HepG2 (cell line): Measurements from ENCODE around the gene ABHD1. TPM values are rescaled to one million over a fixed set of nuclear protein-coding genes. Genes with fewer than 3 reads are reported as not detected.
A peak's percentile ranks its signal among the peaks of the same experiment; 100 is the strongest.

Source experiments
- AGO1 ChIP-seq: fragments of 200-400 bp; formaldehyde crosslinking; IDR thresholded peaks from 2 replicates; pipeline ENCODE4 v1.6.1; 2017; ENCODE audit warnings: mild to moderate bottlenecking, low read depth, low read length, moderate library complexity; ENCODE audit not compliant: poor library complexity, severe bottlenecking
- GABPB1 ChIP-seq: IDR thresholded peaks from 2 replicates; pipeline ENCODE4 v1.6.1; 2016; ENCODE audit warnings: mild to moderate bottlenecking, missing genetic modification reagents, moderate library complexity, missing compliant biosample characterization
- GMEB2 ChIP-seq: IDR thresholded peaks from 2 replicates; pipeline ENCODE4 v1.6.1; 2016; ENCODE audit warnings: missing biosample characterization, missing genetic modification reagents, low read depth
- HNF1B ChIP-seq: sonication (generic); formaldehyde crosslinking; IDR thresholded peaks from 2 replicates; pipeline ENCODE4 v1.5.1; 2020; ENCODE audit warnings: mild to moderate bottlenecking, moderate library complexity, missing genetic modification reagents
- IRF2 ChIP-seq: IDR thresholded peaks from 2 replicates; pipeline ENCODE4 v1.6.1; 2018; ENCODE audit warnings: missing genetic modification reagents, missing compliant biosample characterization
- KAT8 ChIP-seq: IDR thresholded peaks from 2 replicates; pipeline ENCODE4 v1.6.1; 2016; ENCODE audit warnings: missing genetic modification reagents, missing compliant biosample characterization
- MIER3 ChIP-seq: IDR thresholded peaks from 2 replicates; pipeline ENCODE4 v1.6.1; 2016; ENCODE audit warnings: missing compliant biosample characterization, borderline replicate concordance
- MTA1 ChIP-seq: sonication (generic); formaldehyde crosslinking; IDR thresholded peaks from 2 replicates; pipeline ENCODE4 v1.4.0; 2020; ENCODE audit warnings: missing genetic modification reagents, mild to moderate bottlenecking, borderline replicate concordance
- MXD4 ChIP-seq: IDR thresholded peaks from 2 replicates; pipeline ENCODE4 v1.6.1; 2016; ENCODE audit warnings: mild to moderate bottlenecking, missing biosample characterization, missing genetic modification reagents
- MXI1 ChIP-seq: IDR thresholded peaks from 3 replicates; pipeline ENCODE4 v1.6.1; 2012; ENCODE audit warnings: low read depth, low read length, inconsistent platforms, borderline replicate concordance
- NAIF1 ChIP-seq: sonication (generic); formaldehyde crosslinking; IDR thresholded peaks from 2 replicates; pipeline ENCODE4 v1.5.0; 2020; ENCODE audit warnings: mild to moderate bottlenecking, missing genetic modification reagents, borderline replicate concordance
- NFYC ChIP-seq: IDR thresholded peaks from 2 replicates; pipeline ENCODE4 v1.6.1; 2016; ENCODE audit warnings: missing genetic modification reagents, missing compliant biosample characterization
- NONO ChIP-seq, 2 experiments: fragments of 450-650 bp in 1 of 2; sonication (generic) in 1 of 2; formaldehyde crosslinking in 1 of 2; IDR thresholded peaks in 1 of 2; conservative IDR thresholded peaks in 1 of 2; 2 replicates each; pipeline versions ENCODE4 v1.6.1 to v1.8.0; 2017 to 2022; ENCODE audit warnings: mild to moderate bottlenecking in 1 of 2, missing genetic modification reagents in 1 of 2, moderate library complexity in 1 of 2
- NR2C2 ChIP-seq: sonication (generic); formaldehyde crosslinking; IDR thresholded peaks from 2 replicates; pipeline ENCODE4 v1.4.0; 2020; ENCODE audit warnings: missing genetic modification reagents, mild to moderate bottlenecking, moderate library complexity, borderline replicate concordance
- POLR2AphosphoS2 ChIP-seq: IDR thresholded peaks from 2 replicates; pipeline ENCODE4 v1.6.1; 2011; ENCODE audit warnings: low read depth, low read length, improper control_type of control experiment
- RAD21 ChIP-seq: fragments of 450-650 bp; formaldehyde crosslinking; IDR thresholded peaks from 2 replicates; pipeline ENCODE4 v1.5.0; 2020; ENCODE audit warnings: mild to moderate bottlenecking
- SOX13 ChIP-seq, 3 experiments: fragments of 450-650 bp in 1 of 3; sonication (generic) in 1 of 3; formaldehyde crosslinking in 1 of 3; IDR thresholded peaks in 2 of 3; conservative IDR thresholded peaks in 1 of 3; 2 replicates each; pipeline versions ENCODE4 v1.5.0 to v1.6.1; 2016 to 2020; ENCODE audit warnings: antibody characterized with exemption in 1 of 3, mild to moderate bottlenecking in 1 of 3, missing compliant biosample characterization in 1 of 3, missing genetic modification reagents in 1 of 3, moderate library complexity in 1 of 3
- ZNF550 ChIP-seq: sonication (generic); formaldehyde crosslinking; IDR thresholded peaks from 2 replicates; pipeline ENCODE4 v1.4.0; 2020; ENCODE audit warnings: mild to moderate bottlenecking, missing genetic modification reagents, borderline replicate concordance
- ZNF790 ChIP-seq: sonication (generic); formaldehyde crosslinking; IDR thresholded peaks from 2 replicates; pipeline ENCODE4 v1.8.0; 2022; ENCODE audit warnings: missing genetic modification reagents, mild to moderate bottlenecking, borderline replicate concordance
- ZSCAN25 ChIP-seq: sonication (generic); formaldehyde crosslinking; IDR thresholded peaks from 2 replicates; pipeline ENCODE4 v1.8.0; 2022; ENCODE audit warnings: mild to moderate bottlenecking, missing genetic modification reagents
- polyA plus RNA-seq, 8 experiments: library from polyadenylated mRNA; depleted of rRNA in 3 of 8; stranded (reverse) in 7 of 8; unstranded in 1 of 8; fragments of >200 nt; fragmentation: Illumina TruSeq in 4 of 8; extraction: Trizol in 4 of 8; gene quantifications; 2 replicates each; pipeline versions ENCODE4 v1.2.1 to v1.2.3, GENCODE V29; 2011 to 2016; ENCODE audit warnings: low read depth in 4 of 8, missing spikeins in 1 of 8, mixed read lengths in 1 of 8; ENCODE audit not compliant: insufficient read depth in 1 of 8
- total RNA-seq, 5 experiments: library from RNA; depleted of rRNA; stranded (reverse); fragments of >200 nt; fragmentation: Illumina TruSeq; extraction: Trizol; gene quantifications; 2 replicates each; pipeline ENCODE4 v1.2.3, GENCODE V29; 2016; ENCODE audit warnings: low read depth in 1 of 5
- TF ChIP-seq, protein P1 (sequence below): IDR thresholded peaks from 2 replicates; pipeline ENCODE4 v1.6.1; 2016
- TF ChIP-seq, protein P2 (sequence below): sonication (generic); formaldehyde crosslinking; IDR thresholded peaks from 2 replicates; pipeline ENCODE4 v1.4.0; 2020; ENCODE audit warnings: missing genetic modification reagents

Gene ABHD1
- total and polyA plus RNA-seq, 2 of the 13 experiments (the other 11 are each of a cell fraction or from before 2014, with no cell fraction given), result 0.04 to 0.81 TPM

DNA sequence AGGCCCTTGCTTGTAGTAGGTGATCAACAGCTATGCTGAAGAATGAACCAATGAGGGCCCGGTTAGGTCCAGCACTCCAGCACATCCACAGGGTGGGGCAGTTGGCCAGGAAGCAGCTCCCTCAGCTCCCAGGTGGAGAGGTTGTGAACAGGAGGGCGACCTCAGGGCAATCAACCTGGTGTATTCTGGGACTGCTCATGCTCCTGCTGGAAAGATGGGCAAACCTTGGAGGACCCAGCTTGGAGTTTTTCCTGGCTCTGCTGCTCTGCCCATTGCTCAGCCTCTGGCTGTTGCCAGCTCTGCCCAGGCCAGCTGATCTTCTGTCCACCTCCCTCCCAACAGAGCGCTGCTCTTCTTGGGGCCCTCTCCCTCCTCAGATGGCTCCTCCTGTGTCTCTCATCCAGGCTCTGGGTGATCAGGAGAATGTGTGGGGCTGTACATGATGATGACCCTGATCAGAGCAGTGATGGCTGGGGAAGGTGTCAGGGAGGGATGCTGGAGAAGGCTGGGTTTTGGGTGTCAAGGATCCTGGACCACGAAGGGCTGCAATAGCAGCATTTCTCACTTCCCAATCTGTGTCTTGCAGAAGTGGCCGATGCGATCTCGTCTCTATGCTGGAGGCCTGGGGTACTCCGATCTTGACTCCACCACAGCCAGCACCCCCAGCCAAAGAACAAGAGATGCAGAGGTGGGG lies 28.6 kb downstream of the ABHD1 start (continued):
- peak; percentile 45; the same call in 1 of the 2 replicates for TF ChIP-seq HNF1B (CRISPR knock-in tag)
- TF ChIP-seq, protein P1, sequence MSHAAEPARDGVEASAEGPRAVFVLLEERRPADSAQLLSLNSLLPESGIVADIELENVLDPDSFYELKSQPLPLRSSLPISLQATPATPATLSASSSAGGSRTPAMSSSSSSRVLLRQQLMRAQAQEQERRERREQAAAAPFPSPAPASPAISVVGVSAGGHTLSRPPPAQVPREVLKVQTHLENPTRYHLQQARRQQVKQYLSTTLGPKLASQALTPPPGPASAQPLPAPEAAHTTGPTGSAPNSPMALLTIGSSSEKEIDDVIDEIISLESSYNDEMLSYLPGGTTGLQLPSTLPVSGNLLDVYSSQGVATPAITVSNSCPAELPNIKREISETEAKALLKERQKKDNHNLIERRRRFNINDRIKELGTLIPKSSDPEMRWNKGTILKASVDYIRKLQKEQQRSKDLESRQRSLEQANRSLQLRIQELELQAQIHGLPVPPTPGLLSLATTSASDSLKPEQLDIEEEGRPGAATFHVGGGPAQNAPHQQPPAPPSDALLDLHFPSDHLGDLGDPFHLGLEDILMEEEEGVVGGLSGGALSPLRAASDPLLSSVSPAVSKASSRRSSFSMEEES, result peak; percentile 21; the same call in 1 of the 2 replicates
- no peak for TF ChIP-seq SOX13 (IDR thresholded peaks at IDR 0.05)
- peak in 1 of 2 experiments; percentile 8; a peak in 1 of 4 replicates for TF ChIP-seq SOX13 (CRISPR knock-in tag; conservative IDR thresholded peaks at IDR 0.05 in 1 of 2, IDR thresholded peaks at IDR 0.05 in 1 of 2)
- 0 out of 2 replicates have a peak, but pooled peaks have one; percentile 15 for TF ChIP-seq NFYC (CRISPR knock-in tag)
- 0 out of 2 replicates have a peak, but pooled peaks have one; percentile 24 for TF ChIP-seq KAT8 (CRISPR knock-in tag)
- 0 out of 3 replicates have a peak, but pooled peaks have one; percentile 15 for TF ChIP-seq MXI1
- 0 out of 2 replicates have a peak, but pooled peaks have one; percentile 28 for TF ChIP-seq IRF2 (CRISPR knock-in tag)
- TF ChIP-seq, protein P2, sequence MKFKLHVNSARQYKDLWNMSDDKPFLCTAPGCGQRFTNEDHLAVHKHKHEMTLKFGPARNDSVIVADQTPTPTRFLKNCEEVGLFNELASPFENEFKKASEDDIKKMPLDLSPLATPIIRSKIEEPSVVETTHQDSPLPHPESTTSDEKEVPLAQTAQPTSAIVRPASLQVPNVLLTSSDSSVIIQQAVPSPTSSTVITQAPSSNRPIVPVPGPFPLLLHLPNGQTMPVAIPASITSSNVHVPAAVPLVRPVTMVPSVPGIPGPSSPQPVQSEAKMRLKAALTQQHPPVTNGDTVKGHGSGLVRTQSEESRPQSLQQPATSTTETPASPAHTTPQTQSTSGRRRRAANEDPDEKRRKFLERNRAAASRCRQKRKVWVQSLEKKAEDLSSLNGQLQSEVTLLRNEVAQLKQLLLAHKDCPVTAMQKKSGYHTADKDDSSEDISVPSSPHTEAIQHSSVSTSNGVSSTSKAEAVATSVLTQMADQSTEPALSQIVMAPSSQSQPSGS, result no peak
- 0 out of 2 replicates have a peak, but pooled peaks have one; percentile 32 for TF ChIP-seq MIER3 (CRISPR knock-in tag)
- TF ChIP-seq MXD4 (CRISPR knock-in tag), result 0 out of 2 replicates have a peak, but pooled peaks have one; percentile 22
- TF ChIP-seq POLR2AphosphoS2, result no peak
- TF ChIP-seq ZNF790 (CRISPR knock-in tag), result no peak
- TF ChIP-seq GABPB1, result 0 out of 2 replicates have a peak, but pooled peaks have one; percentile 20
- no peak for TF ChIP-seq ZSCAN25 (CRISPR knock-in tag)
- no peak for TF ChIP-seq GMEB2 (CRISPR knock-in tag)
- TF ChIP-seq ZNF550 (CRISPR knock-in tag), result no peak
- TF ChIP-seq AGO1, result no peak
- TF ChIP-seq NR2C2 (CRISPR knock-in tag), result no peak
- 0 out of 2 replicates have a peak, but pooled peaks have one; percentile 23 for TF ChIP-seq NAIF1 (CRISPR knock-in tag)
- peak; percentile 97 for TF ChIP-seq RAD21 (CRISPR knock-in tag)
- TF ChIP-seq NONO (IDR thresholded peaks at IDR 0.05), result no peak
- TF ChIP-seq NONO (CRISPR knock-in tag; conservative IDR thresholded peaks at IDR 0.05), result no peak
- no peak for TF ChIP-seq MTA1
